ENCODE measurements around the gene ALDH16A1.

The ALDH16A1 gene

GRCh38 chr19:49439836-49440235 lies 13.2 kb upstream of the ALDH16A1 start:
- Histone ChIP-seq H3K27ac (replicated peaks; ENCODE audit: low read length) (no peak overlapping the region), H3K27me3 (ENCODE audit: control insufficient read depth in 3 of 3, insufficient read depth in 3 of 3, low read depth in 1 of 3, low read length in 3 of 3) (peaks cover 18 to 75% (median 68%) of the 10 kb centered on the region in 3 experiments), H2BK5ac (ENCODE audit: low read length) (no peak overlapping the region), H4K8ac (ENCODE audit: low read depth, low read length) (no peak overlapping the region), H3K4me1 (ENCODE audit: control insufficient read depth in 2 of 2, insufficient read depth in 1 of 2, low read depth in 1 of 2, low read length in 2 of 2) (peaks cover 0 to 17% of the 10 kb centered on the region in 2 donors), H3K9me3 (replicated peaks in 1 of 2; ENCODE audit: control insufficient read depth in 2 of 2, insufficient read depth in 1 of 2, low read depth in 1 of 2, low read length in 2 of 2) (peaks cover 4 to 5% of the 10 kb centered on the region in 2 donors), H2BK12ac (ENCODE audit: low read length) (no peak overlapping the region), H3K18ac (ENCODE audit: low read length) (no peak overlapping the region), H2BK15ac (ENCODE audit: low read length) (peak overlapping the region; percentile 45), H2AFZ (ENCODE audit: low read length) (no peak overlapping the region), H2BK120ac (ENCODE audit: low read depth, low read length) (no peak overlapping the region), H3K4ac (ENCODE audit: low read length) (no peak overlapping the region), H3K23ac (ENCODE audit: low read depth, low read length, poor library complexity) (peak overlapping the region; percentile 4), H3K9ac (ENCODE audit: low read depth, low read length, poor library complexity) (peak overlapping the region; percentile 17), H3K14ac (ENCODE audit: low read length) (no peak overlapping the region), H3K4me2 (ENCODE audit: insufficient read depth, low read length, poor library complexity, severe bottlenecking) (no peak overlapping the region), H2AK5ac (ENCODE audit: low read depth, low read length) (peak overlapping the region; percentile 72), H3K36me3 (replicated peaks in 1 of 2; ENCODE audit: control insufficient read depth in 2 of 2, insufficient read depth in 2 of 2, low read length in 2 of 2) (no peaks in the 10 kb centered on the region), H4K91ac (ENCODE audit: low read depth, low read length, poor library complexity) (no peak overlapping the region), H3K79me1 (ENCODE audit: low read depth, low read length) (peaks cover 1% of the 10 kb centered on the region), H3K4me3 (ENCODE audit: low read length in 2 of 2) (peak overlapping the region in 1 of 2 donors; percentile 48)
- DNase-seq (ENCODE audit: low spot score) = no peak
- no CpG with 5 or more reads among the region's 6 CpGs for WGBS, 2 donors (ENCODE audit: extremely low coverage in 2 of 2, insufficient read length in 2 of 2, insufficient replicate concordance in 1 of 2)

- Histone ChIP-seq H3K36me3 (replicated peaks in 1 of 2; ENCODE audit: control insufficient read depth in 2 of 2, insufficient read depth in 2 of 2, low read length in 2 of 2) (no peaks in the 10 kb centered on the region), H3K27ac (replicated peaks; ENCODE audit: low read length) (no peak overlapping the region), H2BK5ac (ENCODE audit: low read length) (no peak overlapping the region), H4K8ac (ENCODE audit: low read depth, low read length) (no peak overlapping the region), H2BK120ac (ENCODE audit: low read depth, low read length) (peak overlapping the region; percentile 30), H2AK5ac (ENCODE audit: low read depth, low read length) (peak overlapping the region; percentile 72), H3K4ac (ENCODE audit: low read length) (no peak overlapping the region), H3K4me3 (ENCODE audit: low read length in 2 of 2) (peak overlapping the region in 1 of 2 donors; percentile 67), H3K79me1 (ENCODE audit: low read depth, low read length) (peaks cover 1% of the 10 kb centered on the region), H3K14ac (ENCODE audit: low read length) (no peak overlapping the region), H3K27me3 (ENCODE audit: control insufficient read depth in 3 of 3, insufficient read depth in 3 of 3, low read depth in 1 of 3, low read length in 3 of 3) (peaks cover 18 to 68% (median 67%) of the 10 kb centered on the region in 3 experiments), H2BK12ac (ENCODE audit: low read length) (no peak overlapping the region), H3K9ac (ENCODE audit: low read depth, low read length, poor library complexity) (no peak overlapping the region), H3K4me1 (ENCODE audit: control insufficient read depth in 2 of 2, insufficient read depth in 1 of 2, low read depth in 1 of 2, low read length in 2 of 2) (peaks cover 0 to 17% of the 10 kb centered on the region in 2 donors), H3K23ac (ENCODE audit: low read depth, low read length, poor library complexity) (no peak overlapping the region), H3K4me2 (ENCODE audit: insufficient read depth, low read length, poor library complexity, severe bottlenecking) (peak overlapping the region; percentile 66), H2AFZ (ENCODE audit: low read length) (no peak overlapping the region), H3K18ac (ENCODE audit: low read length) (peak overlapping the region; percentile 80), H2BK15ac (ENCODE audit: low read length) (peak overlapping the region; percentile 87), H3K9me3 (replicated peaks in 1 of 2; ENCODE audit: control insufficient read depth in 2 of 2, insufficient read depth in 1 of 2, low read depth in 1 of 2, low read length in 2 of 2) (peaks cover 0 to 5% of the 10 kb centered on the region in 2 donors), H4K91ac (ENCODE audit: low read depth, low read length, poor library complexity) (no peak overlapping the region)
- DNase-seq (ENCODE audit: low spot score) = no peak
- WGBS, 2 donors (ENCODE audit: extremely low coverage in 2 of 2, insufficient read length in 2 of 2, insufficient replicate concordance in 1 of 2) = no CpG with 5 or more reads among the region's 19 CpGs
These were observed 12.4 kb upstream of the ALDH16A1 start for GRCh38 chr19:49440439-49441209.

GRCh38 chr19:49441210-49441959 lies 11.6 kb upstream of the ALDH16A1 start, which contains the start of gene SLC17A7:
Gene SLC17A7 (minus strand): TSS chr19:49441527. CDS start chr19:49441379, 148 bp downstream.
- Histone ChIP-seq H3K9me3 (replicated peaks in 1 of 2; ENCODE audit: control insufficient read depth in 2 of 2, insufficient read depth in 1 of 2, low read depth in 1 of 2, low read length in 2 of 2) (peaks cover 0 to 1% of the 10 kb centered on the region in 2 donors), H2AK5ac (ENCODE audit: low read depth, low read length) (peak within 1 kb of the TSS; percentile 72), H3K79me1 (ENCODE audit: low read depth, low read length) (peaks cover 1% of the 10 kb centered on the region), H3K4ac (ENCODE audit: low read length) (no peak within 1 kb of the TSS), H3K4me2 (ENCODE audit: insufficient read depth, low read length, poor library complexity, severe bottlenecking) (peak within 1 kb of the TSS; percentile 66), H2BK12ac (ENCODE audit: low read length) (no peak within 1 kb of the TSS), H3K18ac (ENCODE audit: low read length) (peak within 1 kb of the TSS; percentile 80), H3K4me3 (ENCODE audit: low read length in 2 of 2) (peak within 1 kb of the TSS; percentile 25 to 67), H3K36me3 (replicated peaks in 1 of 2; ENCODE audit: control insufficient read depth in 2 of 2, insufficient read depth in 2 of 2, low read length in 2 of 2) (peaks cover 0 to under 1% of the 10 kb centered on the region in 2 donors), H3K14ac (ENCODE audit: low read length) (no peak within 1 kb of the TSS), H2BK5ac (ENCODE audit: low read length) (no peak within 1 kb of the TSS), H4K91ac (ENCODE audit: low read depth, low read length, poor library complexity) (no peak within 1 kb of the TSS), H3K9ac (ENCODE audit: low read depth, low read length, poor library complexity) (no peak within 1 kb of the TSS), H2BK15ac (ENCODE audit: low read length) (peak within 1 kb of the TSS; percentile 87), H3K23ac (ENCODE audit: low read depth, low read length, poor library complexity) (no peak within 1 kb of the TSS), H2AFZ (ENCODE audit: low read length) (peak within 1 kb of the TSS; percentile 99), H3K27ac (replicated peaks; ENCODE audit: low read length) (no peak within 1 kb of the TSS), H4K8ac (ENCODE audit: low read depth, low read length) (no peak within 1 kb of the TSS), H3K4me1 (ENCODE audit: control insufficient read depth in 2 of 2, insufficient read depth in 1 of 2, low read depth in 1 of 2, low read length in 2 of 2) (peaks cover 0 to 14% of the 10 kb centered on the region in 2 donors), H2BK120ac (ENCODE audit: low read depth, low read length) (peak within 1 kb of the TSS; percentile 30), H3K27me3 (ENCODE audit: control insufficient read depth in 3 of 3, insufficient read depth in 3 of 3, low read depth in 1 of 3, low read length in 3 of 3) (peaks cover 16 to 60% (median 60%) of the 10 kb centered on the region in 3 experiments)
- WGBS, 2 donors (ENCODE audit: extremely low coverage in 2 of 2, insufficient read length in 2 of 2, insufficient replicate concordance in 1 of 2) = no CpG with 5 or more reads among the region's 56 CpGs
- peak; percentile 65 for DNase-seq (ENCODE audit: low spot score)

- Histone ChIP-seq H3K36me3 (replicated peaks in 1 of 2; ENCODE audit: control insufficient read depth in 2 of 2, insufficient read depth in 2 of 2, low read length in 2 of 2) (peaks cover 5 to 6% of the 10 kb centered on the region in 2 donors), H3K9ac (ENCODE audit: low read depth, low read length, poor library complexity) (no peak overlapping the region), H3K4me2 (ENCODE audit: insufficient read depth, low read length, poor library complexity, severe bottlenecking) (peak overlapping the region; percentile 53), H2BK5ac (ENCODE audit: low read length) (no peak overlapping the region), H2BK15ac (ENCODE audit: low read length) (no peak overlapping the region), H3K79me1 (ENCODE audit: low read depth, low read length) (peaks cover 1% of the 10 kb centered on the region), H4K91ac (ENCODE audit: low read depth, low read length, poor library complexity) (no peak overlapping the region), H2BK12ac (ENCODE audit: low read length) (no peak overlapping the region), H3K14ac (ENCODE audit: low read length) (no peak overlapping the region), H3K9me3 (replicated peaks in 1 of 2; ENCODE audit: control insufficient read depth in 2 of 2, insufficient read depth in 1 of 2, low read depth in 1 of 2, low read length in 2 of 2) (no peaks in the 10 kb centered on the region), H3K23ac (ENCODE audit: low read depth, low read length, poor library complexity) (no peak overlapping the region), H2BK120ac (ENCODE audit: low read depth, low read length) (no peak overlapping the region), H2AFZ (ENCODE audit: low read length) (peak overlapping the region; percentile 99), H3K4me1 (ENCODE audit: control insufficient read depth in 2 of 2, insufficient read depth in 1 of 2, low read depth in 1 of 2, low read length in 2 of 2) (peaks cover 0 to 10% of the 10 kb centered on the region in 2 donors), H4K8ac (ENCODE audit: low read depth, low read length) (no peak overlapping the region), H2AK5ac (ENCODE audit: low read depth, low read length) (no peak overlapping the region), H3K4me3 (ENCODE audit: low read length in 2 of 2) (no peak overlapping the region), H3K18ac (ENCODE audit: low read length) (no peak overlapping the region), H3K27ac (replicated peaks; ENCODE audit: low read length) (no peak overlapping the region), H3K4ac (ENCODE audit: low read length) (no peak overlapping the region), H3K27me3 (ENCODE audit: control insufficient read depth in 3 of 3, insufficient read depth in 3 of 3, low read depth in 1 of 3, low read length in 3 of 3) (peaks cover 11 to 54% (median 54%) of the 10 kb centered on the region in 3 experiments)
- no peak for DNase-seq (ENCODE audit: low spot score)
- no CpG with 5 or more reads among the region's 14 CpGs for WGBS, 2 donors (ENCODE audit: extremely low coverage in 2 of 2, insufficient read length in 2 of 2, insufficient replicate concordance in 1 of 2)
These were observed 11.1 kb upstream of the ALDH16A1 start for GRCh38 chr19:49441960-49442350.

Data from neuronal stem cell (in vitro differentiated cells).